SU-DHL-6 (cell line): ENCODE measurements around the gene SYNGR4.

Experiments
- EZH2phosphoT487 ChIP-seq: fragments of 200-600 bp; sonication (generic), shearing (Covaris generic); conservative IDR thresholded peaks from 2 replicates; pipeline ENCODE4 v1.6.1; 2018; ENCODE audit warnings: mild to moderate bottlenecking, antibody characterized with exemption, low read length, moderate library complexity, mixed read lengths
- TF ChIP-seq, protein P1 (sequence below): fragments of 200-600 bp; sonication (generic); IDR thresholded peaks from one replicate; pipeline ENCODE4 v1.5.1; 2017; ENCODE audit warnings: antibody characterized with exemption, mild to moderate bottlenecking, low read length, moderate library complexity; ENCODE audit not compliant: insufficient read depth, poor library complexity, severe bottlenecking

- TF ChIP-seq, protein P1, sequence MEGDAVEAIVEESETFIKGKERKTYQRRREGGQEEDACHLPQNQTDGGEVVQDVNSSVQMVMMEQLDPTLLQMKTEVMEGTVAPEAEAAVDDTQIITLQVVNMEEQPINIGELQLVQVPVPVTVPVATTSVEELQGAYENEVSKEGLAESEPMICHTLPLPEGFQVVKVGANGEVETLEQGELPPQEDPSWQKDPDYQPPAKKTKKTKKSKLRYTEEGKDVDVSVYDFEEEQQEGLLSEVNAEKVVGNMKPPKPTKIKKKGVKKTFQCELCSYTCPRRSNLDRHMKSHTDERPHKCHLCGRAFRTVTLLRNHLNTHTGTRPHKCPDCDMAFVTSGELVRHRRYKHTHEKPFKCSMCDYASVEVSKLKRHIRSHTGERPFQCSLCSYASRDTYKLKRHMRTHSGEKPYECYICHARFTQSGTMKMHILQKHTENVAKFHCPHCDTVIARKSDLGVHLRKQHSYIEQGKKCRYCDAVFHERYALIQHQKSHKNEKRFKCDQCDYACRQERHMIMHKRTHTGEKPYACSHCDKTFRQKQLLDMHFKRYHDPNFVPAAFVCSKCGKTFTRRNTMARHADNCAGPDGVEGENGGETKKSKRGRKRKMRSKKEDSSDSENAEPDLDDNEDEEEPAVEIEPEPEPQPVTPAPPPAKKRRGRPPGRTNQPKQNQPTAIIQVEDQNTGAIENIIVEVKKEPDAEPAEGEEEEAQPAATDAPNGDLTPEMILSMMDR: no peak
- no peak for TF ChIP-seq EZH2phosphoT487
Observed at GRCh38 chr19:48341515-48342413, 22.4 kb upstream of the SYNGR4 start.
